GM23248 (cell line): ENCODE data around the gene REXO4.

Experiments
- EZH2 ChIP-seq: fragments of 200-600 bp; sonication (generic); IDR thresholded peaks from 2 replicates; pipeline ENCODE4 v1.6.1; 2018; ENCODE audit warnings: antibody characterized with exemption, mild to moderate bottlenecking; ENCODE audit not compliant: insufficient read depth, poor library complexity, severe bottlenecking
- EZH2phosphoT487 ChIP-seq: fragments of 200-600 bp; sonication (generic); IDR thresholded peaks from 2 replicates; pipeline ENCODE4 v1.6.1; 2018; ENCODE audit warnings: antibody characterized with exemption, moderate library complexity, mild to moderate bottlenecking, low read depth; ENCODE audit not compliant: insufficient read depth

- no peak for TF ChIP-seq EZH2phosphoT487
- TF ChIP-seq EZH2 = no peak
These were observed 28.7 kb downstream of the REXO4 start for GRCh38 chr9:133389025-133389557.
